ENCODE measurements around the gene SPOUT1.

DNA sequence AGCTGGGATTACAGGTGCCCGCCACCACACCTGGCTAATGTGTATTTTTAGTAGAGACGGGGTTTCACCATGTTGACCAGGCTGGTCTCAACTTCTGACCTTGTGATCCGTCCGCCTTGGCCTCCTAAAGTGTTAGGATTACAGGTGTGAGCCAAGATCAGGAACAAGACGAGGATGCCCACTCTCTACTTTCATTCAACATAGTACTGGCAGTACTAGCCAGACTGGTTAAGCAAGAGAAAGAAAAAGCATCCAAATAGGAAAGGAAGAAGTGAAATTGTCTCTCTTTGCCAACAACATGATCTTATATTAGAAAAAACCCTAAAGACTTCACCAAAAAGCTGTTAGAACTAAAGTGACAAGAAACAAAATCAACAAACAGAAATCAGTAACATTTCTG lies 18.7 kb downstream of the SPOUT1 start:
- TF ChIP-seq EP300 (IDR thresholded peaks at IDR 0.05) (no peak), CTCF (IDR thresholded peaks at IDR 0.05) (no peak)
